HFFc6 (cell line): ENCODE measurements around the gene GTPBP4. TPM values are rescaled to one million over a fixed set of nuclear protein-coding genes. Genes with fewer than 3 reads are reported as not detected.

Experiments used
- DNase-seq: peaks from one replicate; pipeline ENCODE4 v3.0.0-alpha.2; 2018
- H3K27ac Mint-ChIP-seq: 2 replicates; pipeline ENCODE4 v1.8.0; 2020; ENCODE audit warnings: mild to moderate bottlenecking, mixed read lengths
- H3K27me3 Mint-ChIP-seq: 2 replicates; pipeline ENCODE4 v1.8.0; 2021; ENCODE audit warnings: mild to moderate bottlenecking, moderate library complexity, mixed read lengths; ENCODE audit not compliant: insufficient read depth
- H3K36me3 Mint-ChIP-seq: 2 replicates; pipeline ENCODE4 v1.8.0; 2021; ENCODE audit warnings: low read depth, mixed read lengths
- H3K4me1 Mint-ChIP-seq: 2 replicates; pipeline ENCODE4 v1.8.0; 2020; ENCODE audit warnings: low read depth, mixed read lengths
- H3K4me3 Mint-ChIP-seq: 2 replicates; pipeline ENCODE4 v1.8.0; 2020; ENCODE audit warnings: mild to moderate bottlenecking, moderate library complexity, mixed read lengths
- H3K9me3 Mint-ChIP-seq: 2 replicates; pipeline ENCODE4 v1.8.0; 2020; ENCODE audit warnings: mild to moderate bottlenecking, mixed read lengths
- CTCF ChIP-seq: fragments of 200-600 bp; sonication (generic); IDR thresholded peaks from 2 replicates; pipeline ENCODE4 v1.5.0; 2021; ENCODE audit warnings: antibody characterized with exemption, mild to moderate bottlenecking
- total RNA-seq, 6 experiments: library from RNA; stranded (reverse); fragmentation: NEBNext Ultra II Directional; extraction: Animal tissue kit (Norgen Biotek cat#: 25700); gene quantifications; 2 replicates in 1 of 6; 3 replicates in 5 of 6; pipeline ENCODE4 v1.2.3, GENCODE V29; 2021

GTPBP4 gene
- total RNA-seq, 6 experiments from 2014 or later = 60.2 to 80.3 (median 68.3) TPM

- Mint-ChIP-seq H3K4me1 (peaks cover 13% of the 10 kb centered on the region), H3K27ac (no peak overlapping the region), H3K4me3 (no peak overlapping the region), H3K27me3 (no peaks in the 10 kb centered on the region; the same call in 1 of the 2 replicates), H3K9me3 (no peaks in the 10 kb centered on the region), H3K36me3 (peaks cover 7% of the 10 kb centered on the region)
- TF ChIP-seq CTCF = no peak
- DNase-seq = no peak
Measured at GRCh38 chr10:1040133-1040532, 51.9 kb downstream of the GTPBP4 start.

- Mint-ChIP-seq H3K27ac (no peak overlapping the region), H3K36me3 (peaks cover 7% of the 10 kb centered on the region), H3K4me3 (no peak overlapping the region), H3K9me3 (no peaks in the 10 kb centered on the region), H3K27me3 (no peaks in the 10 kb centered on the region; the same call in 1 of the 2 replicates), H3K4me1 (peaks cover 8% of the 10 kb centered on the region; the same call in 1 of the 2 replicates)
- TF ChIP-seq CTCF = no peak
- DNase-seq = no peak
Measured at GRCh38 chr10:1041514-1041913, 53.3 kb downstream of the GTPBP4 start.

- Mint-ChIP-seq H3K36me3 (peaks cover 17% of the 10 kb centered on the region), H3K27ac (no peak overlapping the region), H3K27me3 (no peaks in the 10 kb centered on the region; the same call in 1 of the 2 replicates), H3K4me1 (peaks cover 18% of the 10 kb centered on the region), H3K4me3 (no peak overlapping the region), H3K9me3 (no peaks in the 10 kb centered on the region)
- no peak for TF ChIP-seq CTCF
- DNase-seq = no peak
Measured at GRCh38 chr10:1043532-1043995, 55.3 kb downstream of the GTPBP4 start.

GRCh38 chr10:1044146-1044545 lies 55.9 kb downstream of the GTPBP4 start:
- no peaks in the 10 kb centered on the region; the same call in 1 of the 2 replicates for H3K27me3 Mint-ChIP-seq
- no peak for TF ChIP-seq CTCF
- peaks cover 18% of the 10 kb centered on the region for H3K4me1 Mint-ChIP-seq
- no peak overlapping the region; the same call in 1 of the 2 replicates for H3K27ac Mint-ChIP-seq
- H3K9me3 Mint-ChIP-seq = no peaks in the 10 kb centered on the region
- no peak for DNase-seq
- peaks cover 17% of the 10 kb centered on the region for H3K36me3 Mint-ChIP-seq
- H3K4me3 Mint-ChIP-seq = no peak overlapping the region

GRCh38 chr10:1044964-1045363 lies 56.7 kb downstream of the GTPBP4 start:
- no peak overlapping the region for H3K27ac Mint-ChIP-seq
- no peak for TF ChIP-seq CTCF

More at GRCh38 chr10:1044964-1045363, 56.7 kb downstream of the GTPBP4 start:
- Mint-ChIP-seq H3K36me3 (peaks cover 17% of the 10 kb centered on the region), H3K4me3 (no peak overlapping the region), H3K9me3 (no peaks in the 10 kb centered on the region), H3K4me1 (peaks cover 18% of the 10 kb centered on the region), H3K27me3 (peaks cover 2% of the 10 kb centered on the region)
- DNase-seq = no peak
